GM21447 (cell line): Measurements from ENCODE around the gene RGPD3.
A peak's percentile ranks its signal among the peaks of the same experiment; 100 is the strongest.
"Not testable (repeated sequence)": the region's sequence is repeated elsewhere in the genome, so short reads cannot be mapped to it uniquely, and the experiment has no call there.

ENCODE experiments used
- ATAC-seq: cut with Tn5 transposase; IDR thresholded peaks from one replicate; pipeline ENCODE4 v1.9.1; 2021; ENCODE audit not compliant: unreplicated experiment

Gene RGPD3

GRCh38 chr2:106486551-106487385 lies 18.6 kb upstream of the RGPD3 start, which contains the start of gene CD8B2:
Gene CD8B2 (plus strand): TSS chr2:106487364. CDS start chr2:106487427, 63 bp downstream.
- not testable (repeated sequence) for ATAC-seq

DNA sequence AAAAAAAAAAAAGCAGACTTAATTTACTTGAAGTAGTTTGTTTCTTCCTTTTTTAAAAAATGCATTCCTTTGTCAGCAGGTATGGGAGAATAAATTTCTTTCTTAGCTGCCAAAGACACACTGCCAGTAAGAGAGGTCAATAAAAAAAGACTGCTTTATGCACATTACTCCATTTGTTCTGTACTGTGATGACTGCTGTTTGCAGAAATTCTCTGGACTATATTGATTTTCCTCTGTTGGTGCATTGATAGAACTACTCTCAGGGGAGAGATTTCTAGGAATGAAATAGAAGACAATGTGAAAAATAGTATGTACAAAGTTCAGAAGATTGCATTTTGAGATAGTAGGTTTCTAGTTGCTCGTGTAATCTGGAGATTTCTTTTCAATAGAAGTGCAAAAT lies 11.3 kb upstream of the RGPD3 start:
- not testable (repeated sequence) for ATAC-seq

GRCh38 chr2:106477647-106478046 lies 9.4 kb upstream of the RGPD3 start:
- ATAC-seq: not testable (repeated sequence)

DNA sequence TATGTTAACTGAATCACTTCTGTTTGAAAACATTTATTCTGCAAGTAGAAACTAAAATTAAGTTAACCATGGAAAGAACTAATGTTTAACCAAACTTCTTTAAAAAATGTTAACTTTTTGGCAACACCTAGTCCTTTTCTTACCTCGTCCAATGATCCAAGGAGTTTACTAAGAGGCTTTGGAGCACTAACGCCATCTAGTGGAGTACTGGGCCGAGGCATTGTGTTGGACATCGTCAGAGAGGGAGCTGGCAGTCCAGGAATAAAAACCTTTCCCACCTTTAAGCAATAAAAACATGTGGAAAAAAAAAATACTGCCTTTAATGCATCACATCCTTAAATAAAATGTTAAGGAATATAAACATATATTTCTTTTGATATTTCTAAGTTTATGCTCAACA lies 2.4 kb upstream of the RGPD3 start:
- ATAC-seq: not testable (repeated sequence)

DNA sequence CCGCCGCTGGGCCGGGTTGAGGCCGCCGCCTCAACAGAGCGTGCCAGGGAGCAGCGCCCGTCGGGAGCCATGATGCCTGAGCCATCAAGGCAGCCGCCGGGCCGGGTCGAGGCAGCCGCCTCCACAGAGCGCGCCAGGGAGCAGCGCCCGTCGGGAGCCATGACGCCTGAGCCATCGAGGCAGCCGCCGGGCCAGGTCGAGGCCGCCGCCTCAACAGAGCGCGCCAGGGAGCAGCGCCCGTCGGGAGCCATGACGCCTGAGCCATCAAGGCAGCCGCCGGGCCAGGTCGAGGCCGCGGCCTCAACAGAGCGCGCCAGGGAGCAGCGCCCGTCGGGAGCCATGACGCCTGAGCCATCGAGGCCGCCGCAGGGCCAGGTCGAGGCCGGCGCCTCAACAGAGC lies 697 bp downstream of the RGPD3 start:
- not testable (repeated sequence) for ATAC-seq

- not testable (repeated sequence) for ATAC-seq
Observed at GRCh38 chr2:106461882-106462281, 6.3 kb downstream of the RGPD3 start.

DNA sequence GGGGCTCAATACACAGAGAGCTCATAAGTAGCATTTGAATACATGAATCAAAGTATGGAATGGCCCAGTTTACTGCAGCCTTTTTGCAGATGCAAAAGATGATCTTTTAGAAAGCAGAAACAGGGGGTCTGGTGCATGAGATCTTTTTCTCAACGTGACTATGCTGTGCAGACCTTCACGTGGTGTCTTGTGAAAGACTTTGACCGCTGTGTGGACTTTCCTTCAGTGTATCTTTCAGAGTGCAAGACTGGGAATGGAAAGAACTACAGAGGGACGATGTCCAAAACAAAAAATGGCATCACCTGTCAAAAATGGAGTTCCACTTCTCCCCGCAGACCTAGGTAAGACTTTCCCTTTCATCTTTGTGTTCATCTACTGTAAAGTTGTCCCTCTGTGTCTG lies 77.5 kb downstream of the RGPD3 start:
- ATAC-seq: not testable (repeated sequence)

GRCh38 chr2:106388814-106389410 lies 79.3 kb downstream of the RGPD3 start:
- not testable (repeated sequence) for ATAC-seq

DNA sequence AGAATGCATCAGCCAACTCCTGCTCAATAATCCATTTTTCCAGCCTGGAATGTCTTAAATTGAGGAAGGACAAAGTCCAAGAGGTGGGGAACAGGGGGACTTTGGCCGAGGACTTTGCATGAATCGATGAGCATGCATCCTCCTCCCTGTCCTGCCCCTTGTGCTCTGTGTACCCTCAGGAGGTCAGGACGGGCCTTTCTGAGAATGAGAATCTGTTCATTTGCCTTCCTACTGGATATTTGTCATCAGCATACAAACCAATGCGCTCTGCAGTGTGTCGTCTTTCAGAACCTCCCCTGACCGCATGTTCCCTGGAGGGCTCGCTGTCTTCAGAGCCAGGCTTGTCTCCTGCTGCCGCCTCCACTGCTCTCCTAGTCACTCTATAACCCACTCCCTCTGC lies 83.7 kb downstream of the RGPD3 start:
- ATAC-seq: not testable (repeated sequence)

DNA sequence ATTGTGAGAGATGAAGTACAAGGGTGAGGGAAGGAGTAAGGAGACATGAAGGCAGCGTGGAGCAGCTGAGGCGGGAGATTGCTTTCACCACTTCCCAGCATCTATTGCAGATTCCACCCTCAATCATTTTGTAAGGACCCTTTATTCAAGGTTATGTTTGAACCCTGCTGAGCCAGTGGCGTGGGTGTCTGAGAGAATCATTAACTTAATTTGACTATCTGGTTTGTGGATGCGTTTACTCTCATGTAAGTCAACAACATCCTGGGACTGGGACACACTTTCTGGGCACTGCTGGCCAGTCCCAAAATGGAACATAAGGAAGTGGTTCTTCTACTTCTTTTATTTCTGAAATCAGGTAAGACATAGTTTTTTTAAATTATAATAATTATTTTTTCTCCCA lies 86.3 kb downstream of the RGPD3 start:
- not testable (repeated sequence) for ATAC-seq

DNA sequence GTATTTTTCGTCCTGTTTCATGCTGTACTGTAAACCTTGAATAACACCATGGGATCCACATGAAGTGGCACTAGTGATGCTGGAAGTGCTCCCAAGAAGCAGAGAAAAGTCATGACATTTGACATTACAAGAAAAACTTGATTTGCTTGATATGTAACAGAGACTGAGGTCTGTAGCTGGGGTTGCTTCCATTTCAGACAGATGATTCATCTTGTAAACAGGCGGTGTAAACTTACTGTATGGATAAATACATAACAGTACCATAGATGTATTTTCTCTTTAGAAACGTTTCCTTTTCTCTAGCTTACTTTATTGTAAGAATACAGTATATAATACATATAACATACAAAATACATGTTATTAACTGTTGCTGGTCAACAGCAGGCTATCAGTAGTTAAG lies 88.6 kb downstream of the RGPD3 start:
- ATAC-seq: not testable (repeated sequence)

DNA sequence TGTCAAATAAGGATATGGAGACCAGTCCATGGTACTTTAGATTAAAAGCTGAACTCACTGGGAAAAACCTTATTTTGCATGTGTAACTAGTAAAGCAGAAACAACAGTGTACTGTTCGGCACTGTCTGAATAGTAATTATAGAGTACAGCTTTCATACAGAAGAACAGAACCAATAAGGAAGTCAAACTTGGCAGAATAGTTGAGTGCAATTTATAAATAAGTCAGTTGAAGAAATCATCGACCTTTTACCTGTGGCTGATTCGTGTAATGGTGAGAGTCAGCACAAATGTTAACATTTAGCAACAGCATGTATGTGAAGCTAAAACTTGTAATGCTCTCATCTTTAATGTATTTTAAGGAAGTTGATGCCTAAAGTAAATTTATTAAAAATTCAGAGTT lies 99.0 kb downstream of the RGPD3 start:
- not testable (repeated sequence) for ATAC-seq

GRCh38 chr2:106366204-106366885 lies 101.9 kb downstream of the RGPD3 start:
- ATAC-seq: no peak

- ATAC-seq: no peak
Observed at GRCh38 chr2:106363791-106364190, 104.4 kb downstream of the RGPD3 start.

GRCh38 chr2:106362789-106363188 lies 105.4 kb downstream of the RGPD3 start:
- no peak for ATAC-seq

GRCh38 chr2:106359512-106359911 lies 108.7 kb downstream of the RGPD3 start:
- no peak for ATAC-seq

DNA sequence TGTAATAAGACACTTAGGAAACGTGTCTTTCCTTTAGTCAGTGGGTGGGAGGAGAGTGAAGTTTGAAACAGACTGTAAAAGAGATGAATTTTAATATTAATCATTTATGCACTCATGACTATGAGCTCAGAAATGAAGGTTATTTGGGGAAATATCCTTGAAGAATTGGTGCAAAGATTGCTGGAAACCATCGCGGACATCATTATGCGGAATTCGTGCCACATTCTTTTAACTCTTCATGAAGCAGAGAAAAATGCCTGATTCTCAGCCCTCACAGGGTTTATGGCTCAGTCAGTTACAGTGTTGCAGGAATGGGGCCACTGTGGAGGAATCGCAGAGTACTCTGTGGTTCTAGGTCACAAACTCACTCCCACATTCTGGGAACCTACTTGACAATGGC lies 109.7 kb downstream of the RGPD3 start:
- ATAC-seq: no peak

- peak; percentile 93 for ATAC-seq
Observed at GRCh38 chr2:106358081-106358480, 110.1 kb downstream of the RGPD3 start.

GRCh38 chr2:106356291-106356690 lies 111.9 kb downstream of the RGPD3 start:
- no peak for ATAC-seq

- ATAC-seq: no peak
Observed at GRCh38 chr2:106353676-106354075, 114.5 kb downstream of the RGPD3 start.

- ATAC-seq: no peak
Observed at GRCh38 chr2:106350980-106351379, 117.2 kb downstream of the RGPD3 start.

GRCh38 chr2:106344302-106344701 lies 123.9 kb downstream of the RGPD3 start:
- ATAC-seq: no peak
